Cortex of kidney (tissue), 1 donor: ENCODE measurements around the gene ANXA6.
A peak's percentile ranks its signal among the peaks of the same experiment; 100 is the strongest.

ENCODE experiments used
- DNase-seq: peaks from one replicate; lab custom pipeline; 2025; lab: John Stamatoyannopoulos, UW

ANXA6 gene

DNA sequence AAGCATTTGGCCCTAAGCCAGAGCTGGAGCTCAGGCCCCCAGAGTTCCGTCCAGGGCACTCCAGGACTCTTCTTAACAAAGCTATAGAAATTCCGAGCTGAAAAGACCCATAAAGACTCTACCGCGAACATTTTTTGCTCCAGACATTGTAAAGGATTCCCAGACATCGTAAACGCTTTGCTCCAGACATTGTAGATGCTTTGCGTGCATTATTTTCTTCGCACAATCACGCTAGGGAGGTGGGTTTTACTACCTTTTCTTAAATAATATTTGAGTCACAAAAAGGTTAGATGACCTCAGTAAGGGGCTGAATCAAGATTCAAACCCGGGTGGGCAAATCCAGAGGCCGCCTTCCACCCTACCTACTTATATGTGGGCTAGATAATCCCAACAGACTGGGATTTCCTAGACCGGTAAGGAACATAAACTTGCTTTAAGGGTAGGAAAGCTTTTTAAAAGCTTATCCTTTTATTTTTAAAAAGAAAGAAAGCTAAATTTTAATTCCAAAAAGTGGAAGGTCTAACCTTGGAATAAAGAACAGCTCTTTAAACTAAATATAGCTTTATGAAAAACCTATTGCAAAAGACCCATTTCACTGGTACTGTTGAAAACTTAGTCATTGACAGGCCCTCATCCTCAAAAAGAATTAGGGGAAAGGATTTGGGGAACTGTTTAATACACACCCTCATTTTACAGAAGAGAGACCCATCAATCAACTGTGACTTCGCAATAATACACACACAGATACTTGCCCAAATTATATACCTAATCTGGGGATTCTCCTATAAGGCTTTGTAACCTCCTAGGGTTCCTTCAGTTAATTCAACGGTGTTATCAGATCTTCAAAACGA, 75.9 kb downstream of the ANXA6 start:
- DNase-seq, result no peak

DNA sequence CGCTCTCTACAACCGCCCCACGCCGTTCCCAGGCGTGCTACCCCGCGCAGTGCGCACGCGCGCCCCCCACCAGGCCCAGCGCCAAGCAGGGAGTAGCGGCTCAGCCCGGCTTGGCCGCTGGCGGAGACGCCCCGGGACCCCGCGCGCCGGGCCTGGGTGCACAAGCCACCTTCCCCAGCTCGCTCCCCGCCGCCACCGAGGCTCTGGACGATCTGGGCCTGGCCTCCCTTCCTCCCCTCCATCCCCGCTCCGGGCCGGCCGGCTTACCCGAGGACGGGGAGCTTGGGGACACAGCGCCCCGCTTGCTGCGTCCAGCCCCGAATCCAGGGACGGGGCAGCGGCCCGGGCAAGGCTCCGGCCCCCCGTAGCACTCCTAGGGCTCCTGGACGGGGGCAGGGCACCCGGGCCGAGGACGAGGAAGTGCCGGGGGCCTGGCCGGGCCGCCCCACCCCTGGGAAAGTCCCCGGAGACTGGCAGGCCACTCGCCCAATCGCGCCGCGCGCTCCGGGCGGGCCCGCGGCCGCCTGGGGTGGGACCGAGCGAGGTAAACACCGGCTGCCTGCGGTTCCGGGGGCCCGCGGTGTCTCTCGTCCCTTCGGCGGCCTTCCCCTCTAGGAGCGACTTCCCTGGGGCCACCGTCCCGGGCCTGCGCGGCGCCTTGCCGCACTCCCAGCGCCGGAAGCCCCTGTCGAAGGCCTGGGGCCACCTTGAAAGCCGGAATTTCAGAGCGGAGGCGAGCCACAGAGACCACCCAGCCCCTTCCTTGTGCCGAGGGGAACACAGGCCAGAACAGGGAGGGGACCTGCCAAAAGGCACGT, 76.8 kb downstream of the ANXA6 start, which contains the start of gene TNIP1:
TNIP1 (minus strand) TSS at position 422 of the 818 bp plus-strand sequence. CDS start 15,939 bp downstream, outside the sequence.
- DNase-seq, result peak; percentile 52

DNA sequence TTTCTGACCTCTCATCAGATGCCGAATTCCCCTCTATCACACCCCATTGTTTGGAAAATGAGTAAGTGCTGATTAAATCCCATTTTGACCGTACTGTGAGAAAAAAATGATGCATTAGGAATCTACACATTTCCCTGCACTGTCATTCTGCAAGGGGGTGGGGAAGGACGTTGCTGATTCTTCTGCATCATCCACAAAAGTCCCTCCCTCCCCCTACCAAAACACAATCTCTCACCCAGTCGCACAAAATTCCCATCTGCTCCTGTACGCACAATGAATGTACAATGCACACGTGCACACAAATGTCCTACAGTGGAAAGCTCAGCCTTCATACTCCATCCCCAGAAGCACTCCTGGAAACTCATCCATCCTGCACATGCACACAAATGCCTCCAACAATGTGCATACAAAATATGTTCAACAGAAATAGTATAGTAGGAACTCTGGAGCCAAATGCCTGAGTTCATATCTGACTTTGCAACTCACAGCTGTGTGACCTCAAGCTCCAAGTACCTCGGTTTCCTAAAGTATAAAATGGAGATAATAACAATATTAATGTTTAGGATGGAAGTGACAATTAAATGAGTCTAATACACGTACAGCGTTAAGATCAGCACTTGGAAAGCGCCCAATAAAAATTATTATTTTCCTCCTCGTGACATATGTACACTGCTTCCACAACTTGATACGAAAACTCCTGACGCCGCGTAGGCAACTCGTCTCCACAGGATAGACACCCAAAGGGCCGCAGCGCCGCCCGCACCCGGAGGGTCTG, 77.6 kb downstream of the ANXA6 start:
- DNase-seq, result no peak

DNA sequence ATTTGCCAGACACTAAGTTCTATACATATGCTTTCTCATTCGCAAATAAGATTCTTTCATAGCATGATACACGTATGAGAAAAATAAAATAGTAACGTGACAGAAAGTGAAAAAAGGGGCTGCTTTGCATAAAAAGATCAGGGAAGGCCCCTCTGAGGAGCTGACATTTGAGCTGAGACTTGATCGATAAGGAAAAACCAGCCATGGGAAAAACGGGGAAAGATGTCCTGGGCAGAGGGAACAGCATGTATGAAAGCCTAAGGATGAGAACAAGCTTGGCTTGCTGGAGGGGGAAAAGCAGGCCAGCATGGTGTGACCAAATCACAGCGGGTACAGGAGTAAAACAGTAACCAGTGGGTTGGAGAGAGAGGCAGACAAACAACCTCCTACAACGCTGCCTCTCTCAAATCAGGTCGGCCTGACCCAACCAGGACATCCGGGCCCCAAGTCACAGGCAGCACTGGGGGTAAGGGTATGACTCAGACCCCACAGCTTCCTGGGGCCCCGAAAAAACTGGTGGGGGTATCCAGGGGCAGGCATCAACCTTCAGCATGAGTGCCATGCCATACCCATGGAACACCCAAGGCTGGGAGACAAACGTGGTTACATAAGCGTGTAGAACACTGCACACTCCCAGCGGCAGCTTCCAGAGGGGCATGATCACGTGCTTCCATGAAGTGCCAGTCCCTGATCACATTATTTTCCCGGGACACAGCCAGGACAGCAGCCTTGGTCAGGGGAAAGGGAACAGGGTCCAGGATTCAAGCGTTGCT, 78.9 kb downstream of the ANXA6 start:
- DNase-seq, result no peak

DNA sequence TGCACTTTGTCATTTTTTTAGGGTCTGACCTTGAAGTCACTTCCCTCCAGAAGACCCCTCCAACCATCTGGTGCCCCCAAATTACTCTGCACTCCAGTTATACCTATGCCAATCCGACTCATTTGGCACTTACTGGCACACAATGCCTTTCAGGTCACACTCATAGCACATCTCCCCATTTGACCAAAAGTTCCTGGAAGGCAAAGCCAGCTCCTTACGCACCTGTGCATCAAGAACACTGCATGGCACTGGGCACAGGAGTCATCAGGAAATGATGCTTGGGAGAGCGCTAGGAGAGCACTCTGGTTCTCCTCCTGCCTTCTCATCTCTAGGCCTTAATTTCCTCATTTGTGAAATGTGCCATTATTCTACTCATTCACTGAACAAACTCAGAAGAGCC, 79.6 kb downstream of the ANXA6 start:
- no peak for DNase-seq

DNA sequence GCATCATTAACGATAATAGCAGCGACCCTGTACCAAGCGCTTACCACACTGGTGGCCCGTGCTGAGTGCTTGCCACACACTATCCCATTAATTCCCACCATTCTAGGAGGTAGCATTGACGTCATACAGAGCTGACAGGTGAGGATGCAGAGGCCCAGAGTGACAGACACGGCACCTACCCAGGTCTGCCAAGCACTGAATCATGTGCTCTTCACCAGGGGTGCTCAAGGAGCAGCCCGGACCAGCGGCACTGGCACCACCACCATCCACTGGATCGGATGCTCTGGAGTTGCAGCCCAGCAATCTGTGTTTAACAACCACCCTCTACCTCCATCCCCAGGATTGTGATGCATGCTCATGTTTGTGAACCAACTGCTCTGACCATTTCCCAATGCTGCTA, 80.2 kb downstream of the ANXA6 start:
- DNase-seq, result no peak

DNA sequence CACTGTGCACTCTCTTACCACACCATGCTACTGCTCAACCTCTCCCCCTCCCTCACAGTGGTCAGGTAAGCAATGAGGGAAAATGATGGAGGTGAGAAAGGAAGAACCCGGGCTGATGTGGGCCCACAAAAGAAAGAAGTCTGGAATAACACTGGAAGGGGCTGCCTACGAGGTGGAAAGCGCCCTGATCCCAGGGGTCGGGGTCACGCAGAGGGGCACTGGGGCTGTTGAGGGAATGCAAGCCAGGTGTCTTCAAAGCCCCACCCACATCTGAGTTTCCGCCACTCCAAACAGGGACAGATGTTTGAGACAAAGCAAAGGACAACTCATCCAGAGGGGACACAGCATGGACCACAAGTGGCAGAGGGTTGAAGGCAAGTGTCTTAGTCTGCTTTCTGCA, 81.0 kb downstream of the ANXA6 start:
- no peak for DNase-seq

DNA sequence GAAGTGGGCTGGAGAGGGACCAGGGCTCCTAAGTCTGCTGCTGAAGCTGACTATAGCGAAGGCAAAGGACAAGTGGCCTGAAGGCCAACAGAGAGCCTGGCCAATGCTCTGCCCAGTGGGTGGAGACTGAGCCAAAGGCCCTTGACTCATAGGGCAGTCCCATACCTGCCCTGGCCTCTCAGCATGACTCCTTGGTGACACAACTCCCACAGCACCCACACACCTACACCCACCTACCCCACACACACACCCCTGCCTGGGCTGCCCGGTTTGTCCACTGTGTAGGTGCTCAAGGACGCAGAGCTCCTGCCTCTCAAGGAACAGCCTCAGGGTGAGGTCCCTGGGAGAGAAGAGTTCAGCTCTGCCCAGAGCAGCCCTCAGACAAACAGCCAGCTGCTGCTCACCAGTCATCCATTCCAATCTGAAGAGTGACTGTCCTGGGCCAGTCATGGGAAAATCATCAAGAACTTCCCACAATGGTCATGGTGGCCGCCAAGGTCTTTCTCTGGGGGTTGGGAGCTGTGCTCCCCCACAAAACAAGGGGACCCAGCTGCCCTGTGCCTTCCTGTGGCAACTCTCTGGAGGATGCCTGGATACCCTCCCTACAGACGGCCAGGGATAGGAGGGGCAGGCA, 81.8 kb downstream of the ANXA6 start:
- no peak for DNase-seq

DNA sequence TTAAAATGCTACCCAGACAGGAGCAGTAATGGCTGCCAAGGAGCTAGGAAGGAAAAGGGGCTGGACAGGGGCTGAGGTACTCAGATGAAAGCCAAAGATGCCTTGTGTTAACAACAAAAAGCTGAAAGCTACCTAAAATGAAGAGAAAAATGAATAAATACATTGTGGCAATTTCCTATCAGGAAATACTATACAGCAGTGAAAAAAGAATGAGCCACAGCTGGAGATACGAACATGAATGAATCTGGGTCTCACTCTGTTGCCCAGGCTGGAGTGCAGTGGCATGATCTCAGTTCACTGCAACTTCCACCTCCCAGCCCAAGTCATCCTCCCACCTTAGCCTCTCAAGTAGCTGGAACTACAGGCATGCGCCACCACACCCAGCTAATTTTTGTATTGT, 83.0 kb downstream of the ANXA6 start:
- no peak for DNase-seq

DNA sequence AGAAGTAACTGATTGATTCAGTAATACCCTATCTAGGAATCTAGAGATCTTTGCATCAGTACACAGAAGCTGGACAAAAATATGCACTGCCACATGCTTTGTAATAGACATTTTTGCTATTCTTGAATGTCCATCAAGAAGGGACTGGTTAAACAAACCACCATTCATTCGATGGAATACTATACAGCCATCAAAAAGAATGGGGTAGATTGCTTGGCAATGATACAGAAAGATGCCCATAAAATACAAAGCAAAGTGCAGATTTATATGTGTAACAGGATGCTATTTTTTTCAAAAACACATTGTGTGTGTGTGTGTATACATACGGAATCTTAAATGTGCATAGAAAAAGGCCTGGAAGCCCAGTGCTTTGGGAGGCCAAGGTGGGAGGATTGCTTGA, 84.3 kb downstream of the ANXA6 start:
- no peak for DNase-seq

DNA sequence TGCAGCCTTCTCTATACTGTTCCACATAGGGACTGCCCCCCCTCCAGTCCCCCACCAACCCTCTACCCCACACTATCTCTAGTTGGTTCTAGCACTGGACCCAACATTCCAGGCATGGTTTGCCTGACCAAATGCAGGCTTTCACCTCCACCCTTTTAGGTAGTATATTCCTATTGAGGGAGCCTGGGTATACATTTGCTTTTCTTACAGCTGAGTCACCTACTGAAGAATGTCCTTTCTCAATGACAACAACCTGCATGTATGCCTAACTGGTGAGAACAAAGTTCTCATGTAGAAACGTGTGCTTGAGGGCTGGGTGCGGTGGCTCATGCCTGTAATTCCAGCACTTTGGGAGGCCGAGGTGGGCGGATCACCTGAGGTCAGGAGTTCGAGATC, 85.0 kb downstream of the ANXA6 start:
- DNase-seq, result no peak

DNA sequence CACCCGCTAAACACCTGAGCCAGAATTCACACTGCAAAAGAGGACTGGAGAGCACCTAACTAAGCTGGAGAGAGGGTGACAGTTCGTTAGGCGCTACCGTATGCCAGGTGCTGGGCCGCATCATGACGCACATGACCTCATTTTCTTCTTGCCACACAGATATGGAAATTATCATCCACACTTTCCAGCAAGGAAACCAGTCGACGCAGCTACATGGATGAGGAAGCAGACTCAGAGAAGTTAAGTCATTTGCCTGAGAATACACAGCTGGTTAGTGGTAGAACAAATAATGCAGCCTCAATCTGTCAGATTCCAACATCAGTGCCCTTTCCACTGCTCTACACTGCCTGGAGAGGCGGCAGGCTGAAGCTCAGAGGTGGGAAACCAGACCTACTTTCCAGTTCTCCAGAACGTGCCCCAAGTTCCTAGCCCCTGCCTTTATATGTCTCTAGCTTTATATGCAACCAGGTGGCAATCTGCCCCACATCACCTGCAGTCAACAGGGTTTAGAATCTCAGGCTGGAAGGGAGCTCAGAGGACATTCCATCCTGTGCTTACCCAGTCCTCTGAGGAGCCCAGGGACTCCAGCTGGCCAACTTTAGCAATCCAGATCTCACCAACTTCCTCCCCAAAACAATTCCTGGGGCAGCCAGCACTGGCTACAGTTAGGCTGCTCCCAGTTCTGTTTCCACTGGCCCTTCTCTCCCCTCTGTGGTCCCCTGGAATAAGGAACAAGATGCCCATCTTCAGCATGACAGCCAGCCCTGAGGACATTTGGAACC, 85.5 kb downstream of the ANXA6 start:
- DNase-seq, result no peak

DNA sequence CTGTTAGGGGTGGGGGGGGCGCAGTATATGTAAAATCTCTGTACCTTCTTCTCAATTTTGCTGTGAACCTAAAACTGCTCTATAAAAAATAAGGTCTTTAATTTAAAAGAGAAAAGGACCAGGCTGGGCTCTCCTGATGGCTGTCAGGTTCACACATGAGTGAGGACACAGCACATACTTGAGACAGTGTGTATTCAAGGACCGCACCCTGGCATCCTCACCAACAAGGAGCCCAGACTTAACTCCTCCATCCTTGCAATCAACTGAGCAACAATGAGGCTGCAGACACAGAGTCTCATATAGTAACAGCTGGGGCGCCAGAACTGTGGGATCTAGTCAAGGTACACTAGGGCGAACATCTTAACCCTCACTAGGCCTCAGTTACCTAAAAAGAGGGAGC, 86.6 kb downstream of the ANXA6 start:
- no peak for DNase-seq

DNA sequence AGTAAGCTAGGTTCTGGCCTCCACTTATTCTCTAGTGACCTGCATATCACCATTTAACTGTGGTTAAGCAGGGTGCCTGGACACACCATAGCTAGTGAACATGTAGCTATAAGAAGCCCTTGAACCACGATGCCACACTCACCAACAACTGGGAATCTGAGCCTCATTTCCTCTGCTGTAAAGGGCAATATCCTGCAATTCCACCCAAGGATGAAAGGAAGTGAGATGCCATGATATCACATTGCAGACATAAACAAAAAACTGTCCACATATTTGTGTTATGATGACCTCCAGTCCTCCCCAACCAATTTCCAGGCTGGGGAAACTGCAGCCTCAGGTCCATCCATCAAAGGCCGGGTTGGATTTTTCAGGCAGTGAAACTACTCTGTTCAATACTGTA, 87.1 kb downstream of the ANXA6 start:
- DNase-seq, result no peak

DNA sequence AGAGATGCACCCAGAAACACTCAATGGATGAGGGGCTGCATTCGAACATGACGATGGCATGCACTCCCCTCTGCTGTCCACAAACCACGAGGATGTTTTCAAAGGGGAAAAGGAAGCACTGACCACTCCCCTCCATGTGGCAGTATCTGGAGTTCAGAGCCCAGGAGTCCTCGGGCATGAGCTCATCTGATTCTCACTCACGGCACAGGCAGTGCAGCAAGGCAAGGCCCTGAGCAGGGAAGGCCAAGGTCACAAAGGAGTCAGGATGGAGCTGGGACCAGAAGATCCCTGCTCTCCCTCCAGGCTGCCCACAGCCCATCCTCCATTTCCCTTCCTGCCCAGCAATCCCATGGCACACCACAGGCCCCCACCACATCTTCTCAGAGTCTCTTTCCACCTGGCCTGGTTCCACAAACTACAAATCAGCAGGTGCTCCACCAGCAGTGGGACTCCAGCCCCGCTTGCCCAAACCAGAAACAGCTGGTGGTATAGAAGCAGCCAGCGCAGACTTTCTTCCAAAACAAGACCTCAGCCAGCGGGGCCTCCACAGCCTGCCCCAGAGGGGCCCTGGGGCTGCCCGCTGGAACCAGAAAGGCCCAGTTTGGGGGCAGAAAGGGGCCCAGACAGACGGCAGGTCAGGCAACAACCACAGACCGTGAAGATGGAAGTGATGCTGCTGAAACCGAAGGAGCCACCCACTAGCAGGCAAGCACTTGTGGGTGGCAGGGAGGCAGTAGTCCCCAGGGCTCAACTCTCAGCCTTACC, 89.0 kb downstream of the ANXA6 start:
- no peak for DNase-seq

DNA sequence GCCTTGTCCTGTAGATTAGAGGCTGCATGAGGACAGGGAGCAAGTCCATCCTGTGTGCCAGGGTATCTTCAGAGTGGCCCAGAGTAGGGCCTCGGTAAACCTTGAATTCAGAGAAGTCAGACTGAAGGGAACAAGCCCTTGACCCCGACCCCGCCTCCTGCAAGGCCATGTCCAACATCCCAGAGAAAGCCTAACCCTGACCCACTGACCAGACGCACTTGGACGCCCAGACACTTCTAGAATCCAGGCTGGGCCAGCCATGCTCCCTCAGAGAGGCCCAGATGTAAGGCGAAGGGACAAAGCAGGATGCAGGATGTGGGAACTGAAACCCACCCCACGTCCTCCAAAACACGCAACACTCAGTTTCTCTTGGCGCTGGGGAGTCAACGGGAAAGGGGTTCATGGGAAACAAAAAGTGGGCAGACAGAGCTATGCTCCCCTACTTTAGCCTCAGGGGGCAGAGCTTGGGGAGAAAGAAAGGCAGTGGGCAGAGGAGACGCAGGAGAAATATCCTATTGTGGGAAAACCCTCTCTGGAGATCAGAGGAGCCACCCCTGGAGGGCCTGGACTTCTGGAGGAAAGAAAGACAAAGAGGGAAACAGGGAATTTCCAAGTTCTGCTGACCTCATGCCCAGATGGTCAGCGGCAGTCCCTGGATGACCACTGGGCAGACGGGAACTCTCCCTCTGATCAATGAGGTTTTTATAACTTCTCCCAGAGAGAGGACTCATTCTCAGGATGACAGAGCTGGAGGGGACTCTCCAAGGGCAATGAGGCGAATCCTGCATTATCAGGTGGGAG, 89.7 kb downstream of the ANXA6 start:
- no peak for DNase-seq

DNA sequence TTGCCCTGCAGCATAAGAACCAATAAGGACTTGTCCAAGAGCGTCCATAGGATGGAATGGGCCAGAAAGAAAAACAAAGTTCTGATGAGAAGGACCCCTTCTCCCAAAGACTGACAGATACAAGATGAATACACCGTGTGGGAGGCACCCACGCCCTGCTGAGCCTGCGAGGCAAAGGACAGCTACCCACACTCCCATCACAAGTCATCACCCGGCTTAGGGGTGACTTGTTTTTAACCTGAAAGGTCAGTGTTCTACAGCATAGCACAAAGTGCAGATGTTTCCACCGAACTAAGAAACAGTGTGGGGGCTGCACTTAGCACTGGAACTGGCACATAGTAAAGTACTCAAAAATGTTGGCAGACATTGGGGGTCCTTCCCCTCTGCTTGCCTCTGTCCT, 90.7 kb downstream of the ANXA6 start:
- no peak for DNase-seq

DNA sequence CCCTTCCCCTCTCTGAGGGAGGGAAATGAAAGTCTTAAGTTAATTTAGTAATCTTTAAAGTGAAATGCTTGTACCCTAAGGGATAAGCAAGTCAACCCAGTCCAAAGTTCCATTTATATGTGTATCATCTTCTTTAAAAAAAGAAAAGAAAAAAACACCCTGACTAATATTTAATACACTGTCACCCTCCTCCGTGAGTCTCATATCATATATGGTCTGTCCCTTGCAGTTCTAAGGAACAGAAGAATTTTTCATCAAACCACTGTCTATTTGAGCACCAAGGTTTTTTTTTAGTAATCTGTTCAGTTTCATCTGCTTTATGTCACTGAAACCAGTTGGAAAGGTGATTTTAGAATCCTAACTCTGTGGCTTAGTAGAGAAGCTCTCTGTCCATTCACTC, 92.0 kb downstream of the ANXA6 start:
- no peak for DNase-seq
